ENCODE measurements around the gene S100G. TPM values are rescaled to one million over a fixed set of nuclear protein-coding genes. Genes with fewer than 3 reads are reported as not detected.
"Not testable (repeated sequence)": the region's sequence is repeated elsewhere in the genome, so short reads cannot be mapped to it uniquely, and the experiment has no call there.

The S100G gene
- total and polyA plus RNA-seq, 2 donors (not counting 3 experiments of a cell fraction or from before 2014, with no cell fraction given) = not detected

- Histone ChIP-seq H3K27ac (ENCODE audit: insufficient read depth, low read depth, low read length) (no peak overlapping the region), H3K4me3 (replicated peaks in 1 of 3; ENCODE audit: insufficient read depth in 1 of 3, low read depth in 1 of 3, low read length in 3 of 3) (no peak overlapping the region), H3K27me3 (ENCODE audit: control insufficient read depth in 2 of 2, insufficient read depth in 2 of 2, low read length in 2 of 2) (no peaks in the 10 kb centered on the region), H4K20me1 (replicated peaks; ENCODE audit: control insufficient read depth, extremely low read depth, insufficient read depth, low read length) (no peaks in the 10 kb centered on the region), H3K79me2 (ENCODE audit: control insufficient read depth, insufficient read depth, low read length) (no peaks in the 10 kb centered on the region), H2AFZ (ENCODE audit: low read depth, low read length) (no peak overlapping the region), H3K9me1 (replicated peaks; ENCODE audit: control insufficient read depth, extremely low read depth, insufficient read depth, low read length) (no peaks in the 10 kb centered on the region), H3K9ac (replicated peaks; ENCODE audit: extremely low read depth, insufficient read depth, low read length) (no peak overlapping the region), H3K4me2 (ENCODE audit: insufficient read depth, low read length) (no peak overlapping the region), H3K9me3 (replicated peaks; ENCODE audit: control insufficient read depth, insufficient read depth, low read length) (no peaks in the 10 kb centered on the region), H3K36me3 (ENCODE audit: control insufficient read depth in 2 of 2, extremely low read depth in 1 of 2, insufficient read depth in 2 of 2, low read length in 2 of 2) (no peaks in the 10 kb centered on the region), H3K4me1 (ENCODE audit: control insufficient read depth, extremely low read depth, insufficient read depth, low read length) (no peaks in the 10 kb centered on the region)
- TF ChIP-seq GATA2 (IDR thresholded peaks at IDR 0.05; ENCODE audit: insufficient read depth, insufficient read length, low read depth, low read length) = no peak
- dilution Hi-C loops (cut with MboI; ENCODE audit: extremely low pct_ligation_motif_present, low sequenced_read_pairs) (no loop called here), intact Hi-C loops (cut with micrococcal nuclease) (no loop called here)
- POLR2A ChIA-PET = no interaction called here
- BruUV-seq (replicated peaks) = no TSS peak
- peak; percentile 53 for FAIRE-seq
- CTCF ChIA-PET = no interaction called here
- DNase-seq (ENCODE audit: low read depth, low spot score) = no peak
Measured at GRCh38 chrX:16618422-16618821, 31.5 kb upstream of the S100G start.

DNA sequence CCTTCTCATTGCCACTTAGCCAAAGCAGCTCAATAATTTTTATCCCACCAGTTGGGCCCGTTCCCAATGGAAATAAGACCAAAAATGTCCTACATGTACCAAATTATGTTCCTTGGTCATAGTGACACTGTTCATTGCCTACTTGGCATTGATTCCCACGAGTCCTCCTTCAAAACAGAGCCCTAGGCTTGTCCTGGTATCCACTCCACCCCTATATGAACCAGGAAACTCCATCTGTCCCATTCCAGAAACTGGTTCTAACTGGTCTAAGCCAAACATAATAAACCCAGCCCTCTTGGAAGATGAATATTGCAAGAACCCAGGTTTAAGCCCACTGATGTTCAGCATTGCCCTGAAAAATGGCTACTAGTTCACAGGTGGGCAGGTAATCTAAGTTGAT, 30.9 kb upstream of the S100G start:
- no peaks in the 10 kb centered on the region for H3K9me1 ChIP-seq (replicated peaks; ENCODE audit: control insufficient read depth, extremely low read depth, insufficient read depth, low read length)
- no peak for TF ChIP-seq EZH2 (IDR thresholded peaks at IDR 0.05; ENCODE audit: borderline replicate concordance, low read depth, low read length, severe bottlenecking)
- no peak for TF ChIP-seq POLR2A (IDR thresholded peaks at IDR 0.05; ENCODE audit: low read depth, low read length)
- TF ChIP-seq MAX (IDR thresholded peaks at IDR 0.05; ENCODE audit: insufficient read depth, insufficient read length) = no peak
- no peak for TF ChIP-seq FOS (IDR thresholded peaks at IDR 0.05; ENCODE audit: borderline replicate concordance, insufficient read depth, low read length)
- TF ChIP-seq GATA2 (IDR thresholded peaks at IDR 0.05; ENCODE audit: insufficient read depth, insufficient read length, low read depth, low read length) = no peak
- TF ChIP-seq MYC (IDR thresholded peaks at IDR 0.05; ENCODE audit: low read depth, low read length) = no peak
- TF ChIP-seq POLR2AphosphoS5 (IDR thresholded peaks at IDR 0.05; ENCODE audit: insufficient read depth, low read depth, low read length) = no peak
- no peak for TF ChIP-seq JUN (IDR thresholded peaks at IDR 0.05; ENCODE audit: borderline replicate concordance, insufficient read depth, insufficient read length, low read depth)
- TF ChIP-seq, protein P1, sequence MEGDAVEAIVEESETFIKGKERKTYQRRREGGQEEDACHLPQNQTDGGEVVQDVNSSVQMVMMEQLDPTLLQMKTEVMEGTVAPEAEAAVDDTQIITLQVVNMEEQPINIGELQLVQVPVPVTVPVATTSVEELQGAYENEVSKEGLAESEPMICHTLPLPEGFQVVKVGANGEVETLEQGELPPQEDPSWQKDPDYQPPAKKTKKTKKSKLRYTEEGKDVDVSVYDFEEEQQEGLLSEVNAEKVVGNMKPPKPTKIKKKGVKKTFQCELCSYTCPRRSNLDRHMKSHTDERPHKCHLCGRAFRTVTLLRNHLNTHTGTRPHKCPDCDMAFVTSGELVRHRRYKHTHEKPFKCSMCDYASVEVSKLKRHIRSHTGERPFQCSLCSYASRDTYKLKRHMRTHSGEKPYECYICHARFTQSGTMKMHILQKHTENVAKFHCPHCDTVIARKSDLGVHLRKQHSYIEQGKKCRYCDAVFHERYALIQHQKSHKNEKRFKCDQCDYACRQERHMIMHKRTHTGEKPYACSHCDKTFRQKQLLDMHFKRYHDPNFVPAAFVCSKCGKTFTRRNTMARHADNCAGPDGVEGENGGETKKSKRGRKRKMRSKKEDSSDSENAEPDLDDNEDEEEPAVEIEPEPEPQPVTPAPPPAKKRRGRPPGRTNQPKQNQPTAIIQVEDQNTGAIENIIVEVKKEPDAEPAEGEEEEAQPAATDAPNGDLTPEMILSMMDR (IDR thresholded peaks at IDR 0.05; ENCODE audit: extremely low read depth in 1 of 2, insufficient read depth in 1 of 2, low read depth in 1 of 2, low read length in 2 of 2) = no peak
- no peak overlapping the region for H3K4me2 ChIP-seq (ENCODE audit: insufficient read depth, low read length)
- intact Hi-C loops (cut with micrococcal nuclease) (no loop called here), dilution Hi-C loops (cut with MboI; ENCODE audit: extremely low pct_ligation_motif_present, low sequenced_read_pairs) (no loop called here)
- CTCF ChIA-PET = no interaction called here
- H2AFZ ChIP-seq (ENCODE audit: low read depth, low read length) = no peak overlapping the region
- no TSS peak for BruUV-seq (replicated peaks)
- DNase-seq (ENCODE audit: low read depth, low spot score) (no peak), FAIRE-seq (no peak)
- no peaks in the 10 kb centered on the region for H4K20me1 ChIP-seq (replicated peaks; ENCODE audit: control insufficient read depth, extremely low read depth, insufficient read depth, low read length)
- H3K27me3 ChIP-seq (ENCODE audit: control insufficient read depth in 2 of 2, insufficient read depth in 2 of 2, low read length in 2 of 2) = no peaks in the 10 kb centered on the region
- H3K9ac ChIP-seq (replicated peaks; ENCODE audit: extremely low read depth, insufficient read depth, low read length) = no peak overlapping the region
- H3K4me1 ChIP-seq (ENCODE audit: control insufficient read depth, extremely low read depth, insufficient read depth, low read length) = no peaks in the 10 kb centered on the region
- H3K36me3 ChIP-seq (ENCODE audit: control insufficient read depth in 2 of 2, extremely low read depth in 1 of 2, insufficient read depth in 2 of 2, low read length in 2 of 2) = no peaks in the 10 kb centered on the region
- no peak overlapping the region for H3K4me3 ChIP-seq (replicated peaks in 1 of 3; ENCODE audit: insufficient read depth in 1 of 3, low read depth in 1 of 3, low read length in 3 of 3)
- H3K27ac ChIP-seq (ENCODE audit: insufficient read depth, low read depth, low read length) = no peak overlapping the region
- H3K79me2 ChIP-seq (ENCODE audit: control insufficient read depth, insufficient read depth, low read length) = no peaks in the 10 kb centered on the region
- POLR2A ChIA-PET = no interaction called here
- no peaks in the 10 kb centered on the region for H3K9me3 ChIP-seq (replicated peaks; ENCODE audit: control insufficient read depth, insufficient read depth, low read length)

DNA sequence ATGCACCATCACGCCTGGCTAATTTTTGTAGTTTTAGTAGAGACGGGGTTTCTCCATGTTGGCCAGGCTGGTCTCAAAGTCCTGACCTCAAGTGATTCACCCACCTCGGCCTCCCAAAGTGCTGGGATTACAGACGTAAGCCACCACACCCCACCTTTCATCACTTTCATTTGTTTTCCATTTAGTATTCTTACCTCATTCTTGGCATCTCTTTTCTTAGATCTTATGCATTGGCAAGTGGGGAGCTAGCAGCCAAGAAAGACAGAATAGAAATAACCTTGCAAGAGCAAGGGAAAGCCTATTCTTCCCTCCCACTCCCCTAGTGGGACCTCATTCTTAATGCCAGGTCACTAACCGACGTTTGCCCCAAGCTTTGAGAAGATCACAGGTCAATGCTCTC, 21.4 kb upstream of the S100G start:
- CTCF ChIA-PET; FAIRE-seq; BruUV-seq (replicated peaks): not testable (repeated sequence)

More for the DNA sequence above, 21.4 kb upstream of the S100G start:
- DNase-seq (ENCODE audit: low read depth, low spot score); H2AFZ ChIP-seq (ENCODE audit: low read depth, low read length); POLR2A ChIA-PET; H3K36me3 ChIP-seq (ENCODE audit: control insufficient read depth in 2 of 2, extremely low read depth in 1 of 2, insufficient read depth in 2 of 2, low read length in 2 of 2); H4K20me1 ChIP-seq (replicated peaks; ENCODE audit: control insufficient read depth, extremely low read depth, insufficient read depth, low read length); H3K4me3 ChIP-seq (replicated peaks in 1 of 3; ENCODE audit: insufficient read depth in 1 of 3, low read depth in 1 of 3, low read length in 3 of 3); H3K79me2 ChIP-seq (ENCODE audit: control insufficient read depth, insufficient read depth, low read length); H3K9me1 ChIP-seq (replicated peaks; ENCODE audit: control insufficient read depth, extremely low read depth, insufficient read depth, low read length); H3K27ac ChIP-seq (ENCODE audit: insufficient read depth, low read depth, low read length); H3K9ac ChIP-seq (replicated peaks; ENCODE audit: extremely low read depth, insufficient read depth, low read length); intact Hi-C loops (cut with micrococcal nuclease); H3K27me3 ChIP-seq (ENCODE audit: control insufficient read depth in 2 of 2, insufficient read depth in 2 of 2, low read length in 2 of 2); H3K4me2 ChIP-seq (ENCODE audit: insufficient read depth, low read length); H3K9me3 ChIP-seq (replicated peaks; ENCODE audit: control insufficient read depth, insufficient read depth, low read length); H3K4me1 ChIP-seq (ENCODE audit: control insufficient read depth, extremely low read depth, insufficient read depth, low read length); dilution Hi-C loops (cut with MboI; ENCODE audit: extremely low pct_ligation_motif_present, low sequenced_read_pairs): not testable (repeated sequence)
